OCI-LY1 (cell line): ENCODE measurements around the gene ARHGAP27.

ENCODE experiments used
- H2AFZ ChIP-seq: fragments of 200-600 bp; sonication (generic), shearing (Covaris generic); 2 replicates; pipeline ENCODE4 v1.6.0; 2014; ENCODE audit warnings: antibody characterized with exemption, mild to moderate bottlenecking, low read length
- H3F3A ChIP-seq: fragments of 200-600 bp; sonication (generic), shearing (Covaris generic); 2 replicates; pipeline ENCODE4 v1.6.0; 2014; ENCODE audit warnings: mild to moderate bottlenecking, antibody characterized with exemption, low read length, moderate library complexity; ENCODE audit not compliant: insufficient read depth
- H3K27ac ChIP-seq: fragments of 200-600 bp; sonication (generic); 2 replicates; pipeline ENCODE4 v1.5.1; 2014; ENCODE audit warnings: low read length, mixed run types, mild to moderate bottlenecking, low read depth; ENCODE audit not compliant: poor library complexity, severe bottlenecking
- H3K27me3 ChIP-seq: fragments of 200-600 bp; sonication (generic); 2 replicates; pipeline ENCODE4 v1.6.0; 2014; ENCODE audit warnings: antibody characterized with exemption, mild to moderate bottlenecking, low read length, moderate library complexity; ENCODE audit not compliant: insufficient read depth
- H3K36me3 ChIP-seq: fragments of 200-600 bp; sonication (generic); 2 replicates; pipeline ENCODE4 v1.6.1; 2014; ENCODE audit warnings: mild to moderate bottlenecking, antibody characterized with exemption, low read length, moderate library complexity, mixed read lengths; ENCODE audit not compliant: insufficient read depth
- H3K4me1 ChIP-seq: fragments of 200-600 bp; sonication (generic); 2 replicates; pipeline ENCODE4 v1.5.1; 2014; ENCODE audit warnings: mild to moderate bottlenecking, low read length, moderate library complexity; ENCODE audit not compliant: insufficient read depth, severe bottlenecking
- H3K4me2 ChIP-seq: fragments of 200-600 bp; sonication (generic), shearing (Covaris generic); 2 replicates; pipeline ENCODE4 v1.6.1; 2014; ENCODE audit warnings: low read length
- H3K4me3 ChIP-seq: fragments of 200-600 bp; sonication (generic); 2 replicates; pipeline ENCODE4 v1.5.1; 2014; ENCODE audit warnings: low read length, low read depth, mild to moderate bottlenecking, mixed read lengths; ENCODE audit not compliant: poor library complexity, severe bottlenecking
- H3K79me2 ChIP-seq: fragments of 200-600 bp; shearing (Covaris generic); 2 replicates; pipeline ENCODE4 v1.6.1; 2016; ENCODE audit warnings: mixed run types, low read length, mixed read lengths; ENCODE audit not compliant: insufficient read depth
- H3K9ac ChIP-seq: fragments of 200-600 bp; sonication (generic), shearing (Covaris generic); 2 replicates; pipeline ENCODE4 v1.6.1; 2014; ENCODE audit warnings: mild to moderate bottlenecking, low read length, mixed read lengths
- H3K9me2 ChIP-seq: fragments of 200-600 bp; sonication (generic), shearing (Covaris generic); 2 replicates; pipeline ENCODE4 v1.6.1; 2014; ENCODE audit warnings: low read depth, mild to moderate bottlenecking, low read length, mixed read lengths
- H3K9me3 ChIP-seq: fragments of 200-600 bp; shearing (Covaris generic); 2 replicates; pipeline ENCODE4 v1.6.1; 2014; ENCODE audit warnings: low read length, mixed read lengths
- H4K20me1 ChIP-seq: fragments of 200-600 bp; sonication (generic), shearing (Covaris generic); 2 replicates; pipeline ENCODE4 v1.6.0; 2016; ENCODE audit warnings: mild to moderate bottlenecking, low read length; ENCODE audit not compliant: insufficient read depth
- EZH2 ChIP-seq: fragments of 200-600 bp; sonication (generic), shearing (Covaris generic); IDR thresholded peaks from 2 replicates; pipeline ENCODE4 v1.8.0; 2017; ENCODE audit warnings: borderline replicate concordance, mixed run types, mild to moderate bottlenecking, antibody characterized with exemption, low read length, moderate library complexity, mixed read lengths
- TF ChIP-seq, protein P1 (sequence below): fragments of 200-600 bp; sonication (generic), shearing (Covaris generic); IDR thresholded peaks from 2 replicates; pipeline ENCODE4 v1.5.1; 2017; ENCODE audit warnings: mild to moderate bottlenecking, antibody characterized with exemption, low read length, moderate library complexity, mixed read lengths

ARHGAP27 gene

DNA sequence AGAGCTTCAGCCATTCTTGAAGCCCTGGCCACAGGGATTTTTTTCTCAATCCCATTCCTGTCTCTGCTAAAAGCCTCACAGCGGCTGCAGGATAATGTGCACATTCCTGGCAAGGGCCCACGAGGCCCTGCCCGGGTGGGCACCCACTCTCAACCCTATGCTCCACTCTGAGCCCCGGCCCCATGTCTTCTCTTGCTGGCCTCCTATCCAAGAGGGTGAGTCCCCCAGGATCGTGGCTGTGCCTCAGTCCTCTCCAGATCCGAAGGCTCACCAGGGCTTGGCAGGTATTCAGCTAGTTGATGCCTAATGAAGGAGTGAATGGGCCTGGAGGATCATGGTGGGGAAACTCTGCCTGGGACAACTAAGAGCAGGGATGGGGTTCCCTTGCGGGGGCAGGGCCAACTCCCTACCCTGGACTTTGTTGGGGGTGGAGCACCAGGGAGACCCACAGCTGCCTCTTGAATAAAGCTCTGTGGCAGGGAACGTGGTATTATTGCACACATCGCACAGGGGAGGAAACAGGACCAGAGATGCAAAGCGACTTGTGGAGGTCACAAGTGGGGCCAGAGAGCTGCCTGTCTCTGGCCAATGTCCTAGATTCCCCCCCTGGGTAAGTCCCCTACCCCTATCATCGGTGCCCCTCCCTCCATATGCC, 5.4 kb downstream of the ARHGAP27 start:
- no peak overlapping the region for H2AFZ ChIP-seq
- no peaks in the 10 kb centered on the region for H4K20me1 ChIP-seq
- no peak overlapping the region for H3K4me2 ChIP-seq
- H3F3A ChIP-seq, result 0 out of 2 replicates have a peak, but pooled peaks cover 4% of the 10 kb centered on the region
- H3K4me1 ChIP-seq, result peaks cover 39% of the 10 kb centered on the region
- no peak overlapping the region for H3K27ac ChIP-seq
- TF ChIP-seq EZH2, result no peak
- TF ChIP-seq, protein P1, sequence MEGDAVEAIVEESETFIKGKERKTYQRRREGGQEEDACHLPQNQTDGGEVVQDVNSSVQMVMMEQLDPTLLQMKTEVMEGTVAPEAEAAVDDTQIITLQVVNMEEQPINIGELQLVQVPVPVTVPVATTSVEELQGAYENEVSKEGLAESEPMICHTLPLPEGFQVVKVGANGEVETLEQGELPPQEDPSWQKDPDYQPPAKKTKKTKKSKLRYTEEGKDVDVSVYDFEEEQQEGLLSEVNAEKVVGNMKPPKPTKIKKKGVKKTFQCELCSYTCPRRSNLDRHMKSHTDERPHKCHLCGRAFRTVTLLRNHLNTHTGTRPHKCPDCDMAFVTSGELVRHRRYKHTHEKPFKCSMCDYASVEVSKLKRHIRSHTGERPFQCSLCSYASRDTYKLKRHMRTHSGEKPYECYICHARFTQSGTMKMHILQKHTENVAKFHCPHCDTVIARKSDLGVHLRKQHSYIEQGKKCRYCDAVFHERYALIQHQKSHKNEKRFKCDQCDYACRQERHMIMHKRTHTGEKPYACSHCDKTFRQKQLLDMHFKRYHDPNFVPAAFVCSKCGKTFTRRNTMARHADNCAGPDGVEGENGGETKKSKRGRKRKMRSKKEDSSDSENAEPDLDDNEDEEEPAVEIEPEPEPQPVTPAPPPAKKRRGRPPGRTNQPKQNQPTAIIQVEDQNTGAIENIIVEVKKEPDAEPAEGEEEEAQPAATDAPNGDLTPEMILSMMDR, result no peak
- no peaks in the 10 kb centered on the region for H3K9me2 ChIP-seq
- H3K4me3 ChIP-seq, result no peak overlapping the region
- no peaks in the 10 kb centered on the region for H3K9me3 ChIP-seq
- H3K36me3 ChIP-seq, result no peaks in the 10 kb centered on the region
- H3K27me3 ChIP-seq, result no peaks in the 10 kb centered on the region
- no peak overlapping the region for H3K9ac ChIP-seq
- H3K79me2 ChIP-seq, result no peaks in the 10 kb centered on the region

- Histone ChIP-seq H2AFZ (no peak overlapping the region), H3K27me3 (no peaks in the 10 kb centered on the region), H3K4me3 (no peak overlapping the region), H3K9me2 (no peaks in the 10 kb centered on the region), H3K4me1 (peaks cover 33% of the 10 kb centered on the region), H3K27ac (no peak overlapping the region), H3K79me2 (no peaks in the 10 kb centered on the region), H3K36me3 (no peaks in the 10 kb centered on the region), H3K9ac (no peak overlapping the region), H3K4me2 (no peak overlapping the region), H4K20me1 (no peaks in the 10 kb centered on the region), H3K9me3 (no peaks in the 10 kb centered on the region), H3F3A (0 out of 2 replicates have a peak, but pooled peaks cover 4% of the 10 kb centered on the region)
- TF ChIP-seq EZH2, result no peak
- TF ChIP-seq, protein P1, result no peak
These were observed 6.1 kb downstream of the ARHGAP27 start for GRCh38 chr17:45426561-45426960.

DNA sequence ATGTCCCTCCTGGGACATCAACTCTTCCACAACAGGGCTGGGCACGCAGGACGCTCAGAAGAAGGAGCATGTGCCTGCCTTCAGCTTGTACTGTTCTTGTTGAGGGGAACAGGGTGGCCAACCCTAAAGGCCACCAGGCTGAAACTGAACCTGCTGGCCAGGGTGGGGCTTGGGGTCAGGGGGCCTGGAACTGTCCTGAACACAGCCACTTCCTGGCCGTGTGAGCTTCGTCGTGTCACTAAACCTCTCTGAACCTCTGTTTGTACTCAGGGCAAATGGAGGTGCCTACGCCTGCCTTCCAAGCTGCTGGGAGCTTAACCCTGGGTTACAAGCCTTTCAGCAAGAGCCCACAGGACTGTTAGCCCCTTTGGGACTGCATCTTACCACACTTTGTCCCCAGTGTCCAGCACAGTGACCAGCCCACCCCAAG, 6.7 kb downstream of the ARHGAP27 start:
- Histone ChIP-seq H3K4me3 (no peak overlapping the region), H3K27me3 (no peaks in the 10 kb centered on the region), H3F3A (0 out of 2 replicates have a peak, but pooled peaks cover 4% of the 10 kb centered on the region), H3K36me3 (no peaks in the 10 kb centered on the region), H3K27ac (no peak overlapping the region), H3K4me1 (peaks cover 27% of the 10 kb centered on the region), H3K9ac (no peak overlapping the region), H2AFZ (no peak overlapping the region), H4K20me1 (no peaks in the 10 kb centered on the region), H3K4me2 (no peak overlapping the region), H3K79me2 (no peaks in the 10 kb centered on the region), H3K9me3 (no peaks in the 10 kb centered on the region), H3K9me2 (no peaks in the 10 kb centered on the region)
- no peak for TF ChIP-seq EZH2
- TF ChIP-seq, protein P1, result no peak
